Posterior vena cava (tissue), 2 donors: Measurements from ENCODE around the gene TTC9C. TPM values are rescaled to one million over a fixed set of nuclear protein-coding genes. Genes with fewer than 3 reads are reported as not detected.
A peak's percentile ranks its signal among the peaks of the same experiment; 100 is the strongest.
"Not testable (repeated sequence)": the region's sequence is repeated elsewhere in the genome, so short reads cannot be mapped to it uniquely, and the experiment has no call there.

Experiments used
- DNase-seq: peaks from one replicate; pipeline ENCODE4 v3.0.0-alpha.2; 2020; ENCODE audit warnings: low spot score
- intact Hi-C, 2 donors: fragments of 100-400 bp; cut with DNase I; formaldehyde crosslinking; loops; one replicate each; pipeline versions ENCODE4 v1.14.1 to v1.14.2; 2022 to 2023
- long read RNA-seq, 2 donors: library from polyadenylated mRNA; unstranded; transcript quantifications; one replicate each; pipeline ENCODE4 v2.0.0, GENCODE V29; 2020 to 2021
- total RNA-seq, 2 donors: library from RNA; stranded (reverse); fragmentation: NEBNext Ultra II Directional; extraction: Animal tissue kit (Norgen Biotek cat#: 25700); gene quantifications; one replicate each; pipeline ENCODE4 v1.2.1, GENCODE V29; 2021
- donor health status: DM: yes; HTN: yes; CAD: no.
- donor health status: DM: yes; HTN: yes; CAD: no.

TTC9C gene
- 10 to 100 TPM; 19.0 to 20.6 TPM for total RNA-seq
- long read RNA-seq, donor 1 = 0 reads
- long read RNA-seq, donor 2, partial matches to known transcripts = 0 of 6 reads
- long read RNA-seq, donor 2, other reads (novel, unspliced or antisense) = 3 of 6 reads

- DNase-seq = peak; percentile 93
- intact Hi-C loops = no loop called here
These were observed at the start of gene TTC9C for GRCh38 chr11:62728171-62728988. TSS of gene TTC9C (plus strand) at chr11:62728486. CDS start at chr11:62728849, 363 bp downstream.

GRCh38 chr11:62678770-62679696 is 49.3 kb upstream of the TTC9C start, which contains the start of gene UBXN1:
TSS of gene UBXN1 (minus strand) at chr11:62679073. CDS start at chr11:62678923, 150 bp downstream.
- peak; percentile 98 for DNase-seq
- intact Hi-C loops = no loop called here

GRCh38 chr11:62680825-62681240 is 47.5 kb upstream of the TTC9C start:
- no peak for DNase-seq

GRCh38 chr11:62682518-62682917 is 45.8 kb upstream of the TTC9C start:
- no peak for DNase-seq

More at GRCh38 chr11:62680825-62681240, 47.5 kb upstream of the TTC9C start:
- intact Hi-C loops = no loop called here

GRCh38 chr11:62687508-62688396 is 40.5 kb upstream of the TTC9C start:
- intact Hi-C loops = no loop called here
- DNase-seq = no peak

More at GRCh38 chr11:62682518-62682917, 45.8 kb upstream of the TTC9C start:
- intact Hi-C loops = no loop called here

GRCh38 chr11:62688491-62688890 is 39.8 kb upstream of the TTC9C start:
- intact Hi-C loops = no loop called here

GRCh38 chr11:62689421-62690183 is 38.7 kb upstream of the TTC9C start, which contains the start of gene LRRN4CL:
TSS of gene LRRN4CL (minus strand) at chr11:62689530. CDS start at chr11:62688508, 1,022 bp downstream.
- intact Hi-C loops = loop anchor here (5.0 to 10.0 kb wide), 2 partner anchors 292 to 295 kb away; no protein-coding TSS in a partner anchor
- DNase-seq = peak; percentile 90

More at GRCh38 chr11:62688491-62688890, 39.8 kb upstream of the TTC9C start:
- DNase-seq = no peak

GRCh38 chr11:62693624-62694023 is 34.7 kb upstream of the TTC9C start:
- intact Hi-C loops = loop anchor here (5.0 to 10.0 kb wide), 2 partner anchors 296 to 299 kb away; no protein-coding TSS in a partner anchor
- DNase-seq = not testable (repeated sequence)

- intact Hi-C loops = loop anchor here (5.0 to 10.0 kb wide), 2 partner anchors 297 to 300 kb away; no protein-coding TSS in a partner anchor
- DNase-seq = peak; percentile 93
These were observed 33.7 kb upstream of the TTC9C start for GRCh38 chr11:62694455-62695167.

GRCh38 chr11:62702246-62702645 is 26.0 kb upstream of the TTC9C start:
- DNase-seq = no peak
- intact Hi-C loops = no loop called here

GRCh38 chr11:62703921-62704320 is 24.4 kb upstream of the TTC9C start:
- DNase-seq, intact Hi-C loops: not testable (repeated sequence)

GRCh38 chr11:62705413-62705812 is 22.9 kb upstream of the TTC9C start:
- intact Hi-C loops = no loop called here

GRCh38 chr11:62705880-62706849 is 22.1 kb upstream of the TTC9C start:
- intact Hi-C loops = no loop called here
- peak; percentile 99 for DNase-seq

More at GRCh38 chr11:62705413-62705812, 22.9 kb upstream of the TTC9C start:
- no peak for DNase-seq

GRCh38 chr11:62706850-62707247 is 21.4 kb upstream of the TTC9C start:
- no peak for DNase-seq
- intact Hi-C loops = no loop called here

GRCh38 chr11:62707277-62707861 is 20.9 kb upstream of the TTC9C start, which contains the start of the genes BSCL2 and GNG3:
TSS of gene BSCL2 (minus strand) at chr11:62707424. CDS start at chr11:62707195, 229 bp downstream.
TSS of gene GNG3 (plus strand) at chr11:62707676. CDS start at chr11:62708296, 620 bp downstream.
- DNase-seq = no peak
- intact Hi-C loops = no loop called here
